ENCODE measurements around the gene GRIK3. TPM values are rescaled to one million over a fixed set of nuclear protein-coding genes. Genes with fewer than 3 reads are reported as not detected.

Gene GRIK3
- total and polyA plus RNA-seq, 2 experiments from 2014 or later, result under 0.01 TPM; not detected in 1

- Histone ChIP-seq H3K27me3 (peaks cover 18% of the 10 kb centered on the region), H3K4me3 (no peak overlapping the region), H3K9me3 (ENCODE audit: low read depth) (no peaks in the 10 kb centered on the region), H3K27ac (no peak overlapping the region), H4K20me1 (ENCODE audit: insufficient read depth, poor library complexity, severe bottlenecking) (no peaks in the 10 kb centered on the region), H3K36me3 (replicated peaks; ENCODE audit: insufficient read depth, low read depth) (no peaks in the 10 kb centered on the region), H3K4me2 (no peak overlapping the region), H2AFZ (no peak overlapping the region), H3K79me2 (no peaks in the 10 kb centered on the region), H3K9me2 (replicated peaks; ENCODE audit: insufficient read depth) (no peaks in the 10 kb centered on the region), H3K4me1 (ENCODE audit: insufficient read depth) (no peaks in the 10 kb centered on the region)
- 91% methylated on average over 17 of the region's 17 CpGs for WGBS (ENCODE audit: low lambda C conversion rate, missing lambda C conversion rate)
- DNase-seq (ENCODE audit: low spot score), result no peak
- TF ChIP-seq EZH2phosphoT487 (IDR thresholded peaks at IDR 0.05; ENCODE audit: low read depth, severe bottlenecking, unreplicated experiment) (no peak), CTCF (IDR thresholded peaks at IDR 0.05; ENCODE audit: poor library complexity) (no peak), EZH2 (IDR thresholded peaks at IDR 0.05; ENCODE audit: borderline replicate concordance) (no peak)
These were observed 229.5 kb downstream of the GRIK3 start for GRCh38 chr1:36804669-36805314.

GRCh38 chr1:36803868-36804570, 230.3 kb downstream of the GRIK3 start:
- Histone ChIP-seq H3K27me3 (peaks cover 15% of the 10 kb centered on the region), H3K27ac (no peak overlapping the region), H3K36me3 (replicated peaks; ENCODE audit: insufficient read depth, low read depth) (no peaks in the 10 kb centered on the region), H4K20me1 (ENCODE audit: insufficient read depth, poor library complexity, severe bottlenecking) (no peaks in the 10 kb centered on the region), H3K4me3 (no peak overlapping the region), H2AFZ (no peak overlapping the region), H3K79me2 (no peaks in the 10 kb centered on the region), H3K9me2 (replicated peaks; ENCODE audit: insufficient read depth) (no peaks in the 10 kb centered on the region), H3K9me3 (ENCODE audit: low read depth) (no peaks in the 10 kb centered on the region), H3K4me2 (no peak overlapping the region), H3K4me1 (ENCODE audit: insufficient read depth) (no peaks in the 10 kb centered on the region)
- 60% methylated on average over 9 of the region's 9 CpGs for WGBS (ENCODE audit: low lambda C conversion rate, missing lambda C conversion rate)
- TF ChIP-seq EZH2 (IDR thresholded peaks at IDR 0.05; ENCODE audit: borderline replicate concordance), result no peak
- TF ChIP-seq CTCF (IDR thresholded peaks at IDR 0.05; ENCODE audit: poor library complexity), result no peak
- TF ChIP-seq EZH2phosphoT487 (IDR thresholded peaks at IDR 0.05; ENCODE audit: low read depth, severe bottlenecking, unreplicated experiment), result no peak
- DNase-seq (ENCODE audit: low spot score), result no peak

GRCh38 chr1:36802018-36802417, 232.3 kb downstream of the GRIK3 start:
- Histone ChIP-seq H3K9me3 (ENCODE audit: low read depth) (no peaks in the 10 kb centered on the region), H3K4me1 (ENCODE audit: insufficient read depth) (no peaks in the 10 kb centered on the region)

More at GRCh38 chr1:36802018-36802417, 232.3 kb downstream of the GRIK3 start:
- DNase-seq (ENCODE audit: low spot score), result no peak
- Histone ChIP-seq H3K4me3 (no peak overlapping the region), H3K79me2 (no peaks in the 10 kb centered on the region), H3K36me3 (replicated peaks; ENCODE audit: insufficient read depth, low read depth) (no peaks in the 10 kb centered on the region), H3K9me2 (replicated peaks; ENCODE audit: insufficient read depth) (no peaks in the 10 kb centered on the region), H3K4me2 (no peak overlapping the region), H2AFZ (no peak overlapping the region), H4K20me1 (ENCODE audit: insufficient read depth, poor library complexity, severe bottlenecking) (no peaks in the 10 kb centered on the region), H3K27ac (no peak overlapping the region), H3K27me3 (peaks cover 5% of the 10 kb centered on the region)
- no peak for TF ChIP-seq EZH2 (IDR thresholded peaks at IDR 0.05; ENCODE audit: borderline replicate concordance)
- TF ChIP-seq CTCF (IDR thresholded peaks at IDR 0.05; ENCODE audit: poor library complexity), result no peak
- TF ChIP-seq EZH2phosphoT487 (IDR thresholded peaks at IDR 0.05; ENCODE audit: low read depth, severe bottlenecking, unreplicated experiment), result no peak
- 89% methylated on average over 8 of the region's 8 CpGs for WGBS (ENCODE audit: low lambda C conversion rate, missing lambda C conversion rate)
